ENCODE data around the gene NPAS3.

The NPAS3 gene

DNA sequence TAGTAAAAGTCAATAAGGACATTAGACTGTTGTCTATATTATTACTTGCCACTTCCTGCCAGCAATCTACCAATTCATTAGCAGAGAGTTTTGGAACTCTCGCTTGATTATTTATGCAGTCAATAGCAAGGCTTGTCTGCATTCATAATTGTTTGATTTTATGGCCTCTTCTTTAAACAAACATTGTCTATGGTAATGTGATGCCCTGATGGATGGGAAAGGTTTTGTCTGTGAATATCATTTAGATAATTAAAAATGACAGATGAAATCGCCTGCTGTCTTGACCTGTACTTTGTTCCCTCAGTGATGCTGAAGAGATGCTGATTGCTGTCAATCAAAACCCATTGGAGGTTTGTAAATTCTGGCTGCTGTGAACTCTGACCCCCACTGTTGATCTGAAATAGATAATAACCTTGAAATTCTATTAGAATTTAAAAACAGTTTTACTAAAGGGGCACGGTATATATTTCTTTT lies 455.3 kb downstream of the NPAS3 start:
- no peak for DNase-seq

DNA sequence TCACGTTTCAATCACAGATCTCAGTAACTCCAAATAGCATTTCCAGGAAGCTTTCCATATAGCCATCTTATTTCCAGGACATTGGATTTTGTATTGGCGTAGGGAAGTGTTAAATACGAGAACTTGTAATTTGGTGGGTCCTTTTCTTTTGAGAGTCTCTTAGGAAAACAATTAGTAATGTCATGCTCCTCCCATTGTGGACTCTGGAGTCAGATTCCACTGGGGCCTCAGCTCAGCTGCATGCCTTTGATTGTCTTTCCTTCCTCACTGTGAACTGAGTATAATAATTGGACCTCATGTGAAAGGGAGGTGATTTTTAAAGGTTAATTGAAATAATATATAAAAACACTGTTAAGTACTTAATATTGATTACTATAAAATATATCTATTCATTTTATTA lies 462.6 kb downstream of the NPAS3 start:
- DNase-seq = no peak

DNA sequence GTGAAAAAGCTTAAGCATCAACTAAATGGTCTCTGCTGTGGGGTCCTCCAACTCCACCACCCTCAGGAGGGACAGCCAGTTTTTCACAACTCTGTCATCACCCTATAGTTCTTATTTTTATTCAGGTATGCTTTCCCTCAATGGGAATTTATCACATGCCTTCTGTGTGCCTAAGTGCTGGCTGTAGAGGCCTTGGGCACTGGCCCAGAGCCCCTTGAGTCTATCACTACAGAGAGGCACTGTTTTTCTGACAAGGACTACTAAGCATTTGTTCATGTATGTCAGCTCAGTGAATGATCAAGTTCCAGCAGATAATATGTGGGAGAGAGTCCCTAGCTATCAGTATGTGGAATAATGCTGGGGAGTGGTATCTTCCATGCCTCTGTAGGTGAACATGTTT lies 463.9 kb downstream of the NPAS3 start:
- no peak for DNase-seq

DNA sequence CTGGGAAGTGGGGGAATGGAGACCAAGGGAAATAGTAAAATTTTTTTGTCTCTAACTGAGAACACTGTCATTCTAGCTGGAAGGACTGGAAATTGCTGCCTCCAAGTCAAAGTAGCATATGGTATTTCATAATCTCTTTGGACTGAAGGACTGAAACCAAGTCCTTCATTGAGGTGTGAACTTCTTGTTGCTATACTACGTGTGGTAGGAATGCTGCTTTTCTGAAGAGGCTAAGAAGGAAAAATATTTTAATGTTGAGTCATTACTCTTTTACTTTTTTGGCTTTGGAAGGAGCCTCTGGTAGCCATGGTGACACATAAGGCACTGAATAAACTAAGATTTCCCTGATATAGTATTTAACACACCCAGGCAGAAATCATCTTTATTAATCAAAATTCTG lies 465.4 kb downstream of the NPAS3 start:
- no peak for DNase-seq

DNA sequence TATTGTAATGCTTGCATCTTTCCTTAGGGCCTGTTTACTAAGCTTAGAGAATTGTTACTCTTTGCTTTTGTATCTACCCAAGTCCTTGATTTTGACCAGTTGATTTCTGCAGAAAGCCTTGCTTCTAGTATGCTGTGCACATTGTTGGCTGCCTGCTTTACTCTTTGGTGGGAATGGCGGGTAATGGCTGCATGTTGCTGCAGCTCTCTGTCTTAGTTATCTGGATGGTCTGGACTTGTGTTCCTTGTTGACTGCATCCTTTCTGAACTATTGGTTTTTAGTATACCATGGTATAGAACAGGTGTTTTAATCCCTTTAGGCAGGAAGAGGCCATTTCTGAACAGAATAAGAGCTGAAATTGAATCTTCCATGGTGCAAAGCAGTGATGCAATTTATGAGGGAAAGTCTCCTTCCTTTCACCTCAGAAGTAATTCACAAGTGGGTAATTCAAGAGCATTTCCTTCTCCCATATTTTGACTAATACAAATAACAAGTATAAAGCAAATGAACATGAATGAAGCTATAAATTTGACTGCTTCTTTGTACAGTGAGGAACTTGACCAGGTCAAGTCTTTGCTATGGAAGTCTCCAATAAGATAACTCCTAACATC lies 466.4 kb downstream of the NPAS3 start:
- no peak for DNase-seq

DNA sequence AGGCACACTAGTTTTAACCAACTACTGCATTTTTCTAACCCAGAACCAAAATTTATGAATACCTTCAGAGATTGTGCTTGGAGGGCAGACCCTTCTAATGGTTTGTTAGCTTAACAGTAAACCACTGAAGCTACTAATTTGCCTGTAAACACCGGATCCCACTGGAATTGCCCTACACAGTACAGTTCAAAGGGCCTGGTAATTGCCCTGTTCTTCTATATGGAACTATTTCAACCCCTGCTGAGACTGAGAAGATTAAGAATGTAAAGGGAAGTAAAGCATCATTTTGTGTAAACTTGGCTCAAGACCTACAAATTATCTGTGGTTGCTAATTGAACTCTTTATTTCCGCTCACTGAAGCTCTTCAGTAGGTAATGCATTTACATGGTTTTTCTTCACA lies 468.1 kb downstream of the NPAS3 start:
- DNase-seq = no peak

DNA sequence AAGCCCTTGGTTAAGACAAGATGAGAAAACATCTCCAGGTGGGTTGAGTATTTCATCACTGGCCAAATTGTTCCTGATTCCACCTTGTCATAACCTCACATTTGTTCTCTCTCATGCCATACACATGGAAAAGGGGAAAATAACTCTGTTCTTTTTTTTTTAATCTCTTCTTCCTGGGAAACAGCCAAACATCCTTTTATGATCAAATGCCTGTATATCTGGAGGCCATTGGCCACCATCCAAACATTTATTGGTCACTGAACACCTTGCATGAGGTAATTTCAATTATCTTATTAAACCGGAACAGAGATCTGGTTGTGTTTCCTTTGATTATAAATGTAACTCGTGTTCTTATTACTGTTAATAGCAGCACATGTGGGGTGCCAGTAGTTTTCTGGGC lies 469.6 kb downstream of the NPAS3 start:
- DNase-seq = no peak

DNA sequence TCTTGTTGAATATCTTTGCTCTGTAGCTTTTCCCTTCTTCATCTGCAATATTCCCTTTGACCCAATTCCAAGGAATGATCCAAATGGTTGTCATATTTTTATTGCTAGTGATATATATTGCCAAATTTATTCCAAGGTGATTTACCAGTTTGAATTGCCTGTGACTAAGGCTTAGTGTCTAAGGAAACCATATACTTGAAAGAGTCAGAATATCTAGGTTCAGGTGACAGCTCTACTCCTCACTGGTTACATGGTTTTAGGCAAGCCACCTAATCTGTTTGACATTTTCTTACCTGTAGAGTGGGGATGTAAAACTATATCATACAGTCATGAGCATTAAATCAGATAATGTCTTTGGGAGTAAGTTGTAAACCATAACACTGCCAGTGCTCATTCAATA lies 473.8 kb downstream of the NPAS3 start:
- no peak for DNase-seq

DNA sequence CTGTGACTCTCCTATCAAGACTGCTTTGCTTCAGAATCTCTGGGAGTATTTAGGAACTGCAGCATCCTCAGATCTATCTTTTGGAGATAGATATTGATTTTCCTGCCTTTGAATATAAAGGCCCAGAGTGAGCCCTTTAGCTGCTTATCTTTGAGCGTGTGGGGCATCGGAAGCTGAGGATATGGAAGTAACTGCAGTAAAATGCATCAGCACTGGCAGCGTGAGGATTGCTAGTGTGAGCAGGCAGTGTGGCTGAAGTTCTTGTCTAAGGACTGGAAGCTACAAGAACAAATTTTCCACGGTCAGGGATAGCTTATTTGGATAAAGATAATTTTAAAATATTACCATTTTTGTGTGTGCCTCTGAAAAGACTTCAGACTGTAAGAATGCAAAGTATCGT lies 474.7 kb downstream of the NPAS3 start:
- DNase-seq = no peak

DNA sequence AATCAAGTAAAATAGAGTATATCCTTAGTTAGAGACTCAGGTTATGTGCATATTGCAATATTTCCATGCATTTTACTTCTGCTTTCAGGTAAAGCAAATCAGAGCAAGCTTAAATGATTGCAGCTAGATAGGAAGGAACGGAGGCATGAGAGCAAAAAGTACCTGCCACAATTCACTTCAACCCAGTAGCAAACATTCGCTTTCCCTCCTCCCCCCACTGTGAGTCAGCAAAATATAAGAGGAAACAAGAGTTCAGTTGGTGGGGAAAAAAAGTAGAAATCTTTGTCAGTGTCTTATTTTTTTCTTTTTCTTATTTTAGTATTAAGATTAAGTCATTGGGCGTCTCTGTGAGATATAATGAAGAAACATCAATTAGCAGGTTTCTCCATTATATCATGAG lies 475.4 kb downstream of the NPAS3 start:
- DNase-seq = no peak

DNA sequence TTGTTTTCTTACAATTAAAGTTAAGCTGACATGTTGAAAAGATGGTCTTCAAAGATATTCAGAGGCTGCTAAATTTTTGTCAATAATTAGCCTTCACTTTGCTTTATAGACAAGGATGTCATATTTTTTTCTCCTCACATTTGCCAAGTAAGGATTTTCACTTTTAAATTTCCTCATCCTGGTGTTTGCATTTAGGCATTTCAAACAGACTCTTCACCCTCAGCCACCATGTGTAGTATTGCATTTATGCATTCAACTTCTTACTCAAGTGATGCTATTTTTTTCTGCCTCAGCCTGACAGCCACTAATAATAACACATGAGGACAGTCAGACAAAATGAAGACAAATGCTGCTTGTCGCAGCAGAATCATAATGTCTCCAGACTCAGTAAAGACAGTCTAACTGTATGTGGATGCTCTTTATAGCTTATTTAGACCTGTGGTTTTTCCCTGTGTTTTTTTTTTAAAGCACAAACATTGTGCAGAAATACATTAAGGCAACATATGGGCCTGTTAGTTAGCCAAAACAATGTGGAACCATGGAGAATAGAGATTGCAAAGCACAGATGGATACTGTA lies 481.5 kb downstream of the NPAS3 start:
- DNase-seq = no peak

DNA sequence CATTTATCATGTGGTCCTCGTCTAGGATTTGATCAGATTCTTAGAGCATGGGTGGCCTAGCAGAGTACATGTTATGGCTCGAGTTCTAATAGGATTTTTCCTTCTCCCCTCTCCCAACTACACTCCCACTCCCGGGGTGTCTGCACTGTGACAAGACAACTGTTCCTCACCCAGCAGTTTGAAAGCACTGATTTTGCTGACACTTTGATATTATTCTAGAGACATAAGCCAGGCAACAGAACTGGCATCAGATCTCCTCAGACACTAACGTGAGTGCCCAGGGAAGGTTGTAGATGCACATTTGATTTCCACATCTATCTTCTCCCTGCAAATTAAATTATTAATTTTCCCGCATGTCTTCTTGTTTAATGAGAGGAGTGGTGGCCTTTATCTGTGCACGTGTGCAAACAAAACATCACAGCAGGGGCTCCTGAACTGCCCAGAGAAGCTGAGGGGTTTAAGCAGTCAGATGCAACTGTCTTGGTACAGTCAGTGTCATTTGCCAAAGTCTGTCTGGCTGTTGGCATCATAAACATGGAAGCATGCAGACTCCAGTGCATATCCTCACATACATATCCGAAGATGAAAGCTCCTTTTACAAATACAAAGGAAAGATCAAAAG lies 491.8 kb downstream of the NPAS3 start:
- DNase-seq = no peak

DNA sequence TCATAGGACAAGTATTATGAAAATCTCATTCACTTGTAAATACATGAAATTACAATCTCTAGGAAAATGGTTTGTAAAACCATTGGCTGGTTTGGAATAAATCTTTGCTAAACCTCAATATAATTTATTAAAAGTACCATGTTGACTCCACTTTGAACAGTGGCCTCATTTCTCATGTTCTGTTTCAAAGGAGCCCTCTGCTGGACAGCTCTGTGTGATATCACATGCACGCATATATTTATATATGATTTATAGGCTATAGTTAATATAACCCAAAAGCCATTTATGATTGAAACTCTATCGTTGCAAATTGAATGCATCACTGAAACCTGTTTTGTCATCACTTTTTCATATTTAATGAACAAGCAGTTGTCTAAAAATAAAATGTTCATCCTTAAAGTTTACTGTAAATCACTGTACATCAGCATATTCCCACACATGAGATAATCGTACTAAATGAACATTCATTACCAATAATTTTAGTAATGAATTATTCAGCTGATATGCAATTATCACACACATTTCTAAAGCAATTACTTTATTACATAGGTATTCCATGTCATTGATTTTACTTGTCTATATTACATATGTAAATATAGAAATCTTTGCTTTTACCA lies 493.8 kb downstream of the NPAS3 start:
- DNase-seq = no peak

DNA sequence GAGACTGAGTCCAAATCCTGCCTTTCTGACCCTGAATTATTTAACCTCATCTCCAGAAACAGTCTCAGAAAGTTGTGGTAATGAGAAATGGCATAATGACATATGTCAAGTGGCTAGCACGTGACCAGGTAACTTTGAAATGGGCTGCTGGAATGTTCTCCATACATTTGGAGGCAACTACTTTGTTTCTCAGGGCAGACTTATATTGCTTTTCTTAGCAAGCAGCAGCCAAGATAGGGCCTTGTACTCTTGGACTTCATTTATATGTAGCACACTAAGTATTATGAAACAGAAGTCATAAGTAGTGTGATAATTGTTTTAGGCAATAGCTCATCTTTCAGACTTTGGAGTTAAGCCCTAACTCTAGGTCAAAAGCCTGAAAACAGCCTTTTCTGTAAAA lies 494.7 kb downstream of the NPAS3 start:
- DNase-seq = no peak

DNA sequence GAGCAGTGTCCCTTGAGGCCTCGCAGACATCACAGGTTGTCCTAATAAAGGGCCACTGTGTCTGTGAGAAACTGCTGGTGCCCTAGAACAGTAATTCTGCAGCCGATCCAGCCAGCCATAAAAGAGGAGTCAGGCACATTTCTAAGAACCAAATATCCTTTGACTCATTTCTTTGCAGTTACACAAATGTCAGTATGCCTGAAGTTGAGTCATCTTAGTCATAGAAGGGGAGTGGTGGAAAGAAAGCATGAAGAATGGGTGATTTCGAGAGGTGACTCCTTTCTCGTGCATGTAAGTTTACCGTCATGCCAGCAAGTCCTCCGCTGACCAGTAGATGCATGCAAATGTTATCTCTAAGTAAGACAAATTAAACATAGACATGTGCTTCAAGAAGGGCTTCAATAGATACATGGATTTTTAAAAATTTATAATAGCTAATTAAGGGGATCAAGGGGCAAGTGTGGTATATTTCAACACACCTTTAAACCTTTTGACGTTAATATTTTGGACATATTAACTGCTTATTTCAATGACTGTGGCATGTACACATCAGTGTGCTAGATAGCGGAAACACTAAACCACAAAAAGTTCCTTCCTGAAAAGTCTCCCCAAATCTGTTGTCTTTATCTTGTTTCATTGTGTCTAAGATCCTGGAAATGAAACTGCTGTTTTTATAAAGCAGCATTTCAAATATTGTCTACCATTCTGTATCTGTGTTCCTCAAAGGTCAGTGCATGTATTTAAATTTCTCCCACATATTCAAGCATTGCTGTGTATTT lies 497.4 kb downstream of the NPAS3 start:
- no peak for DNase-seq

DNA sequence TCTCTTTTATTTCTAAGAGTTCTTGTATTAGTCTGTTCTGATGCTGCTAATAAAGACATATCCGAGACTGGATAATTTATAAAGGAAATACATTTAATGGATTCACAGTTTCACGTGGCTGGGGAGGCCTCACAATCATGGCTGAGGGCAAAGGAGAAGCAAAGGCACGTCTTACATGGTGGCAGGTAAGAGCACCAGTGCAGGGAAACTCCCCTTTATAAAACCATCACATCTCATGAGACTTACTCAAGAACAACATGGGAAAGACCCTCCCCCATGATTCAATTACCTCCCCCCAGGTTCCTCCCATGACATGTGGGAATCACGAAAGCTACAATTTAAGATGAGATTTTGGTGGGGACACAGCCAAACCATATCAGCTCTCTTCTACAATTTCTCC lies 503.0 kb downstream of the NPAS3 start:
- no peak for DNase-seq

DNA sequence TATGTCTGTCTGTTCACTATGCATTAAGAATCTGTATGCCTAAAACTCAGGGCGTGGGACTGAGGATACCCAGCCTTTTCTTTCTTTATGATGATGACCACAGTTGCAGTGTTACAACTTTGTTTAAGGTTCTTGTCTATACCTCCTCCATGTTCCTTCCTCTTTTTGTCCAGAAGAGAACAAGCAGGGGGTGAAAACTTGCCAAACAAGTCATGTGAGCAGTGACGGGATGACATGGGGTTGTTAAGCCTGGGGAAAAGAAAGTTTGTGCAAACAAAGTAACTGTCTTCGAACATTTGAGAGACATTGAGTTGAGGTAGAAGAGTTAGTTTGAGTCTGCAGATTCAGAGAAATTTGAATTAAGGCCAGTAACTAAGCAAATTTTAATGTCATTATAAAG lies 505.5 kb downstream of the NPAS3 start:
- no peak for DNase-seq

DNA sequence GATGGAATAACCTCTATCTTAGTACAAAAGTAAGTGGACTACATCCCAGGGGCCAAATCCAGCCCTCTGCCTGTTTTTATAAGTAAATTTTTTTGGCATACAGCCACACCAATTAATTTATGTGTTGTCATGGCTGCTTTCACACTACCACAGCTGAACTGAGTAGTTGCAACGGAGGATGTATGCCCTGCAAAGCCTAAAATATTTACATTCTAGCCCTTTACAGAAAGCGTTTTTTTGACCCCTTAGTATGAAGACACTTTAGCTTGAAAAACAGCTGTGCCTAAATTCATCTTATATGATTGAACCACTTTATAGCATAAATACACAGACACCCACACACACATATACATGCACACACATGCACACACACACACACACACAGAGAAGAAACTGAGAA lies 510.6 kb downstream of the NPAS3 start:
- DNase-seq = no peak

DNA sequence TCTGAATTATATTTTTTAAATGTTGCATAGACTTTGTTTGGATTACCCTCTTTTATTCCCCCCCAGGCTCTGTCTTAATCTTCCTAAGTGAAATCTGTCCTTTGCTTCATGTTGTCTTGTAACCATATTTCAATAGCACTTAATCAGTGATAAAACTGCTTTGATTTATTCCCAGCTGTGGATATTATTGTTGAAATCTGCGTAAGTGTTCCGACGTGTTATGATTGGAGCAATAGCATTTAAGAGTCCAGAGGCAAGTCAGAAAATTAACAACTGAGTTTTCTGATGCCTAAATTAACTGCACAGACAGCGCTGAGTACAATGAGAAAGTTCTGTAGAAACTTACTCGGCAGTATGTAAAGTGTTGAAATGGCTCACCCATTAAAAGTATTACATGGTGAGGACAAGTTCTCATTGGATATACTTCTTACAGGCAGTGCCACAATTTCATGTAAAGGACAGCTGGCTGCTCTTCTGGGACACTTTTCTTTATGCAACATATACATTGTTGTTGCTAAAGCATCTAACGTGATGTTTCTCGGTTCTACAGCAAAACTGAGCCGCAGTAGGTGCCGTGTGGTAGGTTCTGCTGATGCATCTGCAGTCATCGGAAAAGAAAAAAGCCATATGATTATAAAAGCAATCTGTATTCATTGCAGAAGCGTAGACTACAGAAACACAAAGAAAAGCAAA lies 511.2 kb downstream of the NPAS3 start:
- no peak for DNase-seq

DNA sequence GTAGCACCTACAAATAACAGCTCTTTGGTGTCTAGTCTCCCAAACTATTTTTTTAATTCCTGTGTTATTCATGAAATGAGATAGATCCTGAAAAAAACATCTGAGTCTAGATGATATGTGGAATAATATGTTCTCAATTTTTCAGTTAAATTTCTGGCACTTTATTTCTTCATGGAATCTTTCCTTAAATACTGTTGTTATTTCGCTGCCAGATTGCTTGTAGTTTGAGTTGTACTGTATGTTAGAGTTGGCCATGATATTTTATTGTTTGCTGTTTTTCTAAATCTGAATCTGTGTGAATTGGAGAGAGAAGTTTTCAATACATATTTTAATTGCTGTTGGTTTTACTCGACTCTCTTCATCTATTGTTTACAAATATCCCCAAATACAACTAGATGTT lies 511.7 kb downstream of the NPAS3 start:
- no peak for DNase-seq

DNA sequence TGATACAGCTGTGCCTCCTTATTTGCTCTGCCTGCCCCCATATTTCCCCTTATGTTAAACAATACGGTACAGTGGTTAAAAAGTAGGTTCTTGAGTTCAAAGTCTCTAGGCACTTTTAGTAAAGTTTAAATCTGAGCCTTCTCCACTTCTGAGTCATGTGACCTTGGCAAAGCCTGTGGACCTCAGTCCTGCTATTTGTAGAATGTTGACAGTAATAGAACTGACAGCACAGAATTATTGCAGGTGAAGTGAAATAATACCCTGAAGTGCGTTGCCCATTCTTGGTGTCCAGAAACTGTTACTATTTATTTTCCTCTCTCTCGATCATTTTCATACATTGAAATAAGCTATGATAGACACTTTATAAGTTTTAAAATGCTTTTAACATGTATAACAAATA lies 512.5 kb downstream of the NPAS3 start:
- DNase-seq = no peak

DNA sequence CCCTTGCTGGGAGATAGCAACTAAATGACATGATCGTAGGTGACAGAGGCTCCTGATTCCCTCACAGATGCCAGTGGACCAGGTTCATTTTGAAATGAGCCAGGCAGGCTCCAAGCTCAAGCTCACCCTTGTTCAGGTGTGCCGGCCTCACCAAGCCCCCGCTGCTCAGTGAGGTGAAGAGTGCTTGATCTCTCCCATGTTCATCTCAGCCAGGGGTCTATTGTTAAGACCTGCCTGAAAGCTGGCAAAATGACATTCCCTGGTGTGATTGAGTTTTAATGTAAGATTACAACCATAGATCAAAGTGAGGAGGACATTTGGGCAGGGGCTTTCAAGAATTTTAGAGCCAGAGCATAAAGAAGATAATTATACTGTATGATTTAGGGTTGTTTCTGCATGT lies 514.3 kb downstream of the NPAS3 start:
- no peak for DNase-seq

DNA sequence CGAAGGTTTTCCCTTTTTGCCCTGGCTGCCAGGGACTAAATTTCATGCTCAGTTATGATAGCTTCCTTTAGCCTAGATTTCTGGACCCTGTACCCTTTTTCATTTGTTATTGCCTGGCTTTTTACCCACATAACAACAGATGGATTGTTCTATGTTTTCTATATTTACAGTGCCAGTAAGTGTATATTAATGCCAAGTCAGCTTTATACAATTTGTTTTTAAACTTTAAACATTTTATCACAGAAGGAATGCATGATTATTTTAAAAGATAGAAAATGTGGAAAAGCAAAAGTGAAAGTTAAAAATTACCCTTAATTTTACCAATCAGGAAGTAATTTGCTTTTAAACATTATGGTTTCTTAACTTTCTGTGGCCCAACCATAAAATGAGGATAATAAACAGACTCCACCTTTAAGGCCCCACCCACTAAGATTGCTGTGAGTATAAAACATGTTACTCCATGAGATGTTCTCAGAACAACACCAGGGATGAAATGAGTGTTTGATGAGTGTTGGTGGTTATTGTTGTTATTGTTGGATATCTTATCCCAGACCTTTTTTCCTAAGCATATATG lies 515.4 kb downstream of the NPAS3 start:
- DNase-seq = no peak
